WI38 (cell line): ENCODE results near the gene LAMA3.

Experiments
- H3K4me3 ChIP-seq: 2 replicates; pipeline ENCODE4 v1.5.1; 2011; ENCODE audit warnings: low read depth, mild to moderate bottlenecking, control low read depth, low read length
- CTCF ChIP-seq: IDR thresholded peaks from 2 replicates; pipeline ENCODE4 v1.5.1; 2012; ENCODE audit warnings: low read depth, mild to moderate bottlenecking, control low read depth, low read length

The LAMA3 gene

GRCh38 chr18:23870676-23871380 is 181.6 kb downstream of the LAMA3 start:
- no peak overlapping the region for H3K4me3 ChIP-seq
- no peak for TF ChIP-seq CTCF

GRCh38 chr18:23871410-23871809 is 182.2 kb downstream of the LAMA3 start:
- H3K4me3 ChIP-seq: no peak overlapping the region
- no peak for TF ChIP-seq CTCF

- TF ChIP-seq CTCF: no peak
- no peak overlapping the region for H3K4me3 ChIP-seq
Observed at GRCh38 chr18:23872701-23873550, 183.7 kb downstream of the LAMA3 start.

- no peak overlapping the region for H3K4me3 ChIP-seq
- TF ChIP-seq CTCF: no peak
Observed at GRCh38 chr18:23875966-23876895, 187.0 kb downstream of the LAMA3 start.

- no peak for TF ChIP-seq CTCF
Observed at GRCh38 chr18:23876921-23877320, 187.7 kb downstream of the LAMA3 start.

GRCh38 chr18:23877371-23877770 is 188.1 kb downstream of the LAMA3 start:
- no peak overlapping the region for H3K4me3 ChIP-seq
- no peak for TF ChIP-seq CTCF

More at GRCh38 chr18:23876921-23877320, 187.7 kb downstream of the LAMA3 start:
- H3K4me3 ChIP-seq: no peak overlapping the region
